ENCODE data around the gene LYZL2. TPM values are rescaled to one million over a fixed set of nuclear protein-coding genes. Genes with fewer than 3 reads are reported as not detected.

Gene LYZL2
- total and polyA plus RNA-seq, 9 of the 15 experiments (the other 6 are each of a cell fraction or from before 2014, with no cell fraction given): not detected

- DNase-seq (ENCODE audit: extremely low read depth in 1 of 4, low spot score in 3 of 4) (peak; percentile 20 to 79 (median 46)), FAIRE-seq (peak; percentile 88), ATAC-seq (peak; percentile 84)
- CTCF ChIA-PET (ENCODE audit: low intra/inter-chr PET ratio): interaction anchor here (0.7 to 1.7 kb wide), 3 partner anchors 25 to 1137 kb away, joined by 3 to 5 read pairs (median 3); no protein-coding TSS in a partner anchor
- intact Hi-C loops (cut with micrococcal nuclease): no loop called here
- no peaks in the 10 kb centered on the region for H3K9me1 ChIP-seq (ENCODE audit: control insufficient read depth, insufficient read depth, low read length)
- H2AFZ ChIP-seq (ENCODE audit: low read depth, low read length): no peak overlapping the region; the same call in 1 of the 2 replicates
- WGBS (ENCODE audit: insufficient coverage, low coverage, missing lambda C conversion rate): 12% methylated on average over 11 of the region's 11 CpGs
- no peaks in the 10 kb centered on the region; a peak in 1 of 5 replicates for H3K4me1 ChIP-seq (replicated peaks in 1 of 2; ENCODE audit: control insufficient read depth in 2 of 2, insufficient read depth in 2 of 2, low read length in 2 of 2)
- no TSS peak for BruUV-seq (replicated peaks)
- H3K36me3 ChIP-seq (ENCODE audit: control insufficient read depth, insufficient read depth, low read length): no peaks in the 10 kb centered on the region
- H3K4me2 ChIP-seq (ENCODE audit: insufficient read depth, low read length): no peak overlapping the region
- H3K9me3 ChIP-seq (replicated peaks; ENCODE audit: control insufficient read depth, insufficient read depth, low read depth, low read length): no peaks in the 10 kb centered on the region
- no peaks in the 10 kb centered on the region for H4K20me1 ChIP-seq (replicated peaks; ENCODE audit: control insufficient read depth, insufficient read depth, low read length)
- POLR2A ChIA-PET: no interaction called here
- H3K4me3 ChIP-seq: no peak overlapping the region
- H3K27me3 ChIP-seq (ENCODE audit: control insufficient read depth in 2 of 2, insufficient read depth in 2 of 2, low read length in 2 of 2): peaks cover 15 to 34% of the 10 kb centered on the region in 2 experiments; a peak in 4 of 5 replicates
- in situ Hi-C loops (cut with MboI): no loop called here
- no peaks in the 10 kb centered on the region for H3K79me2 ChIP-seq (ENCODE audit: control insufficient read depth, insufficient read depth, low read length)
- no peak overlapping the region for H3K9ac ChIP-seq (ENCODE audit: insufficient read depth in 1 of 2, low read depth in 2 of 2, low read length in 2 of 2)
- H3K27ac ChIP-seq (ENCODE audit: extremely low read depth, low read depth, low read length): no peak overlapping the region
- TF ChIP-seq SMC3 (conservative IDR thresholded peaks at IDR 0.05; ENCODE audit: insufficient read depth, low read depth, low read length) (0 out of 2 replicates have a peak, but pooled peaks have one; percentile 13), CTCF (IDR thresholded peaks at IDR 0.05 in 2 of 3, conservative IDR thresholded peaks at IDR 0.05 in 1 of 3; ENCODE audit: insufficient read depth in 2 of 3, low read depth in 1 of 3, low read length in 3 of 3) (peak; percentile 64 to 74 (median 69)), C11orf30 (IDR thresholded peaks at IDR 0.05; ENCODE audit: low read depth) (0 out of 2 replicates have a peak, but pooled peaks have one; percentile 9), REST (IDR thresholded peaks at IDR 0.05; ENCODE audit: borderline replicate concordance) (peak; percentile 29; the same call in 1 of the 2 replicates), REST (CRISPR knock-in tag; IDR thresholded peaks at IDR 0.05; ENCODE audit: low read depth) (no peak), RAD21 (CRISPR knock-in tag; conservative IDR thresholded peaks at IDR 0.05 in 1 of 2, IDR thresholded peaks at IDR 0.05 in 1 of 2) (peak; percentile 46 to 71; a peak in 3 of 4 replicates), PTBP1 (IDR thresholded peaks at IDR 0.05; ENCODE audit: low read depth, low read length) (no peak), ZNF384 (IDR thresholded peaks at IDR 0.05; ENCODE audit: low read depth, low read length) (peak; percentile 52), ETV6 (IDR thresholded peaks at IDR 0.05; ENCODE audit: borderline replicate concordance in 1 of 2, low read depth in 2 of 2, low read length in 1 of 2) (no peak), ETV6 (CRISPR knock-in tag; IDR thresholded peaks at IDR 0.05; ENCODE audit: borderline replicate concordance) (no peak)
Measured at GRCh38 chr10:30671026-30671616, 41.6 kb upstream of the LYZL2 start.
